ENCODE measurements around the gene TOMM20L. TPM values are rescaled to one million over a fixed set of nuclear protein-coding genes. Genes with fewer than 3 reads are reported as not detected.

Gene TOMM20L
- total and polyA plus RNA-seq, 9 of the 15 experiments (the other 6 are each of a cell fraction or from before 2014, with no cell fraction given): not detected

- FAIRE-seq (no peak), ATAC-seq (no peak), DNase-seq (ENCODE audit: extremely low read depth in 1 of 4, low spot score in 3 of 4) (no peak)
- ChIA-PET CTCF (ENCODE audit: low intra/inter-chr PET ratio) (no interaction called here), POLR2A (no interaction called here)
- no peak overlapping the region for H3K4me3 ChIP-seq
- in situ Hi-C loops (cut with MboI) (no loop called here), intact Hi-C loops (cut with micrococcal nuclease) (no loop called here)
- H3K4me2 ChIP-seq (ENCODE audit: insufficient read depth, low read length): no peak overlapping the region
- H3K4me1 ChIP-seq (replicated peaks in 1 of 2; ENCODE audit: control insufficient read depth in 2 of 2, insufficient read depth in 2 of 2, low read length in 2 of 2): no peaks in the 10 kb centered on the region
- WGBS (ENCODE audit: insufficient coverage, low coverage, missing lambda C conversion rate): 77% methylated on average over 5 of the region's 5 CpGs
- no peak overlapping the region for H3K9ac ChIP-seq (ENCODE audit: insufficient read depth in 1 of 2, low read depth in 2 of 2, low read length in 2 of 2)
- no TSS peak for BruUV-seq (replicated peaks)
- no peak overlapping the region for H3K27ac ChIP-seq (ENCODE audit: extremely low read depth, low read depth, low read length)
- H3K9me3 ChIP-seq (replicated peaks; ENCODE audit: control insufficient read depth, insufficient read depth, low read depth, low read length): no peaks in the 10 kb centered on the region
- no peaks in the 10 kb centered on the region for H3K27me3 ChIP-seq (ENCODE audit: control insufficient read depth in 2 of 2, insufficient read depth in 2 of 2, low read length in 2 of 2)
- peaks cover 43% of the 10 kb centered on the region for H3K36me3 ChIP-seq (ENCODE audit: control insufficient read depth, insufficient read depth, low read length)
- no peak for TF ChIP-seq ZFP1 (CRISPR knock-in tag; IDR thresholded peaks at IDR 0.05)
- no peak for TF ChIP-seq NRF1 (conservative IDR thresholded peaks at IDR 0.05 in 1 of 2, IDR thresholded peaks at IDR 0.05 in 1 of 2)
- TF ChIP-seq MIER1 (IDR thresholded peaks at IDR 0.05; ENCODE audit: low read depth): no peak
- no peak for TF ChIP-seq MAFG (tag; conservative IDR thresholded peaks at IDR 0.05)
- no peak for TF ChIP-seq RHOXF2B (CRISPR knock-in tag; conservative IDR thresholded peaks at IDR 0.05)
- TF ChIP-seq SNIP1 (IDR thresholded peaks at IDR 0.05; ENCODE audit: low read depth): no peak
- TF ChIP-seq ZZZ3 (IDR thresholded peaks at IDR 0.05): no peak
- no peak for TF ChIP-seq BRD4 (IDR thresholded peaks at IDR 0.05)
- TF ChIP-seq NELFE (IDR thresholded peaks at IDR 0.05; ENCODE audit: insufficient read depth, insufficient read length): no peak
- TF ChIP-seq ZNF507 (tag; conservative IDR thresholded peaks at IDR 0.05): no peak
- TF ChIP-seq IFI16 (CRISPR knock-in tag; IDR thresholded peaks at IDR 0.05): no peak
- TF ChIP-seq ZNF277 (CRISPR knock-in tag; IDR thresholded peaks at IDR 0.05; ENCODE audit: borderline replicate concordance): no peak
- no peak for TF ChIP-seq ZNF23 (CRISPR knock-in tag; IDR thresholded peaks at IDR 0.05)
- TF ChIP-seq SETDB1 (IDR thresholded peaks at IDR 0.05; ENCODE audit: low read length): no peak
- no peak for TF ChIP-seq RBM39 (optimal IDR thresholded peaks at IDR 0.05; ENCODE audit: low read depth, low read length)
- TF ChIP-seq CBFA2T3 (IDR thresholded peaks at IDR 0.05): no peak
- no peak for TF ChIP-seq BDP1 (IDR thresholded peaks at IDR 0.05; ENCODE audit: insufficient read depth, insufficient read length)
- TF ChIP-seq ETS1 (conservative IDR thresholded peaks at IDR 0.05; ENCODE audit: control insufficient read depth, low read depth, low read length): no peak
- no peak for TF ChIP-seq SIX5 (IDR thresholded peaks at IDR 0.05; ENCODE audit: borderline replicate concordance in 1 of 2, insufficient read depth in 1 of 2, low read depth in 1 of 2, low read length in 2 of 2)
- H2AFZ ChIP-seq (ENCODE audit: low read depth, low read length): no peak overlapping the region
- H3K9me1 ChIP-seq (ENCODE audit: control insufficient read depth, insufficient read depth, low read length): no peaks in the 10 kb centered on the region
- no peaks in the 10 kb centered on the region for H4K20me1 ChIP-seq (replicated peaks; ENCODE audit: control insufficient read depth, insufficient read depth, low read length)
- no peaks in the 10 kb centered on the region for H3K79me2 ChIP-seq (ENCODE audit: control insufficient read depth, insufficient read depth, low read length)
These were observed 43.7 kb downstream of the TOMM20L start for GRCh38 chr14:58439476-58439875.
